ENCODE measurements around the gene WLS.

GRCh38 chr1:68205794-68206358 lies 26.4 kb downstream of the WLS start:
- TF ChIP-seq CTCF (IDR thresholded peaks at IDR 0.05) (no peak), POLR2A (IDR thresholded peaks at IDR 0.05) (no peak)

All from tibial nerve (tissue), 3 donors.